Measurements from ENCODE around the gene HES5.
A peak's percentile ranks its signal among the peaks of the same experiment; 100 is the strongest.

Gene HES5

GRCh38 chr1:2543543-2544092 lies 13.6 kb upstream of the HES5 start:
- TF ChIP-seq, protein P1, sequence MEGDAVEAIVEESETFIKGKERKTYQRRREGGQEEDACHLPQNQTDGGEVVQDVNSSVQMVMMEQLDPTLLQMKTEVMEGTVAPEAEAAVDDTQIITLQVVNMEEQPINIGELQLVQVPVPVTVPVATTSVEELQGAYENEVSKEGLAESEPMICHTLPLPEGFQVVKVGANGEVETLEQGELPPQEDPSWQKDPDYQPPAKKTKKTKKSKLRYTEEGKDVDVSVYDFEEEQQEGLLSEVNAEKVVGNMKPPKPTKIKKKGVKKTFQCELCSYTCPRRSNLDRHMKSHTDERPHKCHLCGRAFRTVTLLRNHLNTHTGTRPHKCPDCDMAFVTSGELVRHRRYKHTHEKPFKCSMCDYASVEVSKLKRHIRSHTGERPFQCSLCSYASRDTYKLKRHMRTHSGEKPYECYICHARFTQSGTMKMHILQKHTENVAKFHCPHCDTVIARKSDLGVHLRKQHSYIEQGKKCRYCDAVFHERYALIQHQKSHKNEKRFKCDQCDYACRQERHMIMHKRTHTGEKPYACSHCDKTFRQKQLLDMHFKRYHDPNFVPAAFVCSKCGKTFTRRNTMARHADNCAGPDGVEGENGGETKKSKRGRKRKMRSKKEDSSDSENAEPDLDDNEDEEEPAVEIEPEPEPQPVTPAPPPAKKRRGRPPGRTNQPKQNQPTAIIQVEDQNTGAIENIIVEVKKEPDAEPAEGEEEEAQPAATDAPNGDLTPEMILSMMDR (conservative IDR thresholded peaks at IDR 0.05; ENCODE audit: low read length): no peak
- H3K4me3 ChIP-seq (ENCODE audit: low read length): no peak overlapping the region
- peak; percentile 45 for DNase-seq (ENCODE audit: low read depth)

DNA sequence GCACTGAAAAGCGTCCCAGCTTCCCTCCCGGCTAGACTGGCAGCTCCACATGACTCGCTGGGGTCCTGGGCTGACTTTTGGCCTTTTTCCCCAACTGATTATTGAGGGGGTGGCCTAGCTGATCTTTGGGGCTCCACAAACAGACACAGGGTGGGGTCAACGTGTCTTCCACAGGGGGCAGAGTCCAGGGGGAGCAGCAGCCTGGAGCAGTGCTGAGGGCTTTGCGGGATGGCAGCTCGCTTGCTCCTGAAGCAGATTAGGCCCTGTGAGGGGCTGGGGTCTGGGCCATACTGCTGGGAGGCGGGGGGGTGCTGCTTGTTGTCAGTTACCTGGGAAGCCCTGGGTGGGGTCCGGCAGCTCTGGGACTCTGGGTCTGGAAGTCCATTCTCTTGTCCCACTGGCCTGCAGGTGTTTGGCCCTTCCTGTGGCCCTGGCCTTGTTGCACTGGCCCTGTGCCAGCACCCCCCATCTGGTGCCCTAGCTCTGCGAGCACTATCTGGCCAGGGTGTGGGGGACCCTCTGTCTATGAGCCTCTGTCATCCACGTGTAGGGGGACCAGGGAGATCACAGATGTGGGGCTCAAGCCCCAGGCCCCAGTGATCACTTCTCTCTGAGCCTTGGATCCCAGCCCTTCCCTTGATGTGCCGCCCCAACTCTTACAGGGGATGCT lies 12.3 kb upstream of the HES5 start:
- TF ChIP-seq, protein P1 (conservative IDR thresholded peaks at IDR 0.05; ENCODE audit: low read length): no peak
- no peak for DNase-seq (ENCODE audit: low read depth)
- H3K4me3 ChIP-seq (ENCODE audit: low read length): no peak overlapping the region

DNA sequence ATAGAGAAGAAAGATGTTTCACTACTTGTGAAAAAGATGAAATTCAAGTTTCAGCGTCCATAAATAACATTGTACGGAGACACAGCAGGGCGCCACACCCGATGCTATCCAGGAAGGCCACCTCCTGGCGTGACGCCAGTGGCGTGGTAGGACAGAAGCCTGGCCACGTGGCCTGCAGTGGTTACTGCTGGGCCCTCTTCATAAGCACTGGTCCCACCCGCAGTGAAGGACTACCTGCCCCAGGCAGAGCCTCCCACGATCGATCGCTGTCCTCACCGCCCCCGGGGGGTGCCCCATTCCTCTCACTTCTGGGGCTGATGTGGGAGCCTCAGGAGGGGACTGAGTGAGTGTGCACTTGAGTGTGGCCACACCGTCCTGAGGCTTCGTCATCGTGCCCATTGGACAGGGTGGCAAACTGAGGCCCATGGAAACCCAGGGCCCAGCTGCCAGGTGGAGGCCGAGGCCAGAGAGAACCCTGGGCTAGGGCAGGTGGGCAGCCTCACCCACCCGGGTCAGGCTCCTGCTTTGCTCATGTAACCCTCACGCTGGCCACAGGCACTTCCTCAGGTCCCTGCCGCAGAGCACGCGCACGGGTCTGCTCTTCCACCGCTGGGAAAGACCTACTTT lies 11.7 kb upstream of the HES5 start:
- DNase-seq (ENCODE audit: low read depth): no peak
- TF ChIP-seq, protein P1 (conservative IDR thresholded peaks at IDR 0.05; ENCODE audit: low read length): no peak
- H3K4me3 ChIP-seq (ENCODE audit: low read length): no peak overlapping the region

DNA sequence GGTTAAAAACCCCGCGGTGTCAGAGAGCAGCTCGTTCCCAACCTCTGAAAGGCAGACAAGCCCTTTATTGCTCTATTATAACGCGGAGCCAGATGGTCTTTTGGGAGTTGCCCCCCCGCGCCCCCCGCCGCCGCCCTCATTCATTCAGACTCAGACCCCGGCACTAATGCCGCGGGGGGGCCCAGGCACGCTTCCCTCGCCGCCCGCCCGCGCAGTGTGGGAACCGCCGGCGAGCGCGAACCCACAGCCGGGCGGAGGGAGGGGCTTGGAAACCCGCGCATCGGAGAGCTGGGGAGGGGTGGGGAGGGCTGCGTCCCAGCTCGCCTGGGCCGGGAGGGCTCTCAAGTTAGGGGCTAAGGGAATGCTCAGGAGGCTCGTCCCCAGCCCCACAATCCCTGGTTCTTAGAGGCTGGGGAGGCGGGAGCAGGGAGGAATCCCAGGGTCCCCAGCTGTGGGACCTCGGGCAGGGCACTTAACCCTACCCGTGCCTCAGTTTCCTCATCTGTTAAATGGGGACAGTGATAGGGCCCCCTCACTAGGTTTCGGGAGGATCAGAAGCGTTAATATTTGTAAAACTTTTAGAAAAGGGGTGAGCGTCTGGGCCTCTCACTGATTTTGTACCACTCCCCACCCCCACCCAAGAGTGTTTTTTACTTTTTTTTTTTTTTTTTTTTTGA lies 10.9 kb upstream of the HES5 start:
- TF ChIP-seq, protein P1 (conservative IDR thresholded peaks at IDR 0.05; ENCODE audit: low read length): no peak
- DNase-seq (ENCODE audit: low read depth): no peak
- no peak overlapping the region for H3K4me3 ChIP-seq (ENCODE audit: low read length)

DNA sequence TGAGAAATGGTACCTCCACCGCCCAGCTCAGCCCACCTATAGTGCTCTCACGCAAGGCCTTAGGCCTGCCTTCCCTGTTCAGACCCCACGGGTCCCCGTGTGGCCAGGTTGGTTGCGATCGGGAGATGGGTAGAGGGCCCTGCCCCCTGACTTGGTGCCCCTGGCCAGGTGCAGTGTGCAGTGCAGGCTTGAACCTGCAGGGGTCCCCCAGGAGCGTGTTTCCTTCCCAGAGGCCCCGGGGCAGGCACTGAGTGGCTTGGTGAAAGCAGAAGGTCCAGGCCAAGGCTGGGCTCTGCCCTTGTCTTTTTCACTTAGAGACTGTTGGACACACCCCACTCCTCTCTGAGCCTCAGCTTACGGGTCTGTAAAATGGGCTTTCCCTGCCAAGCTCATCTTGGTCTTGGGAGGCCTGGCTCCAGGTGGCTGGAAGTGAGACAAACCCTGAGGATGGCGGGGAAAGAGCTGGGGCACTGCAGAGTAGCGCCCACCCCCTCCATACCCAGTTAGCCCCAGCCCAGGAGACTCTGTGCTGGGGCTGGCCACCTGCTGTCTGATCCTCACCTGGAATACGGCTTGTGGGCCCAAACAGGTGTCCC lies 9.3 kb upstream of the HES5 start:
- no peak overlapping the region for H3K4me3 ChIP-seq (ENCODE audit: low read length)
- TF ChIP-seq, protein P1 (conservative IDR thresholded peaks at IDR 0.05; ENCODE audit: low read length): no peak; the same call in none of the 2 replicates
- DNase-seq (ENCODE audit: low read depth): no peak

DNA sequence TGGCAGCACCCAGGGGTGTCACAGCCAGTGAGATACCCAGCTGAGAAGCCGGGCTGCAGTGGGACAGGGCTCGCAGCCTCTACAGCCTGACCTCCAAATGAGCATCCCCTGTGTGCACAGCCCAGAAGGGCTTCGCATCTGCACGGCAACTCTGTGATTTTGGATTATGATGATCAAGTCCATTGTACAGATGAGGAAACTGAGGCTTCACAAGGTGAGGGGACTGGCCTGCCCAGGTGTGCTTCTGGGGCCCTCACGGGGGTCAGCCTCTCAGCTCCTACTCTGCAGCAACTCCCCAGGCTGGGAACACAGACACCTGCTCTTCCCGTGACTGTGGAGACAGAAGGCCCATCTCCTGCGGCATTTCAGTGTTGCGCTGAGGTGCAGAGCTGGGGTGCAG lies 8.8 kb upstream of the HES5 start:
- TF ChIP-seq, protein P1 (conservative IDR thresholded peaks at IDR 0.05; ENCODE audit: low read length): no peak
- no peak for DNase-seq (ENCODE audit: low read depth)
- H3K4me3 ChIP-seq (ENCODE audit: low read length): no peak overlapping the region
